CD4-positive, CD25-positive, alpha-beta regulatory T cell (primary cell): ENCODE results near the gene SEMA5A. TPM values are rescaled to one million over a fixed set of nuclear protein-coding genes. Genes with fewer than 3 reads are reported as not detected.

ENCODE experiments used
- ATAC-seq, 2 donors: fragments of 150-1000 bp; cut with Tn5 transposase; one replicate each; pipeline ENCODE4 v1.10.0; 2021; ENCODE audit warnings: low read depth in 2 of 2, moderate number of reproducible peaks in 2 of 2, moderate library complexity in 1 of 2
- DNase-seq, 3 donors: peaks; one replicate each; pipeline versions ENCODE4 v3.0.0 to v3.0.0-alpha.2; 2012 to 2022; ENCODE audit warnings: mixed read lengths in 1 of 3
- H3K27ac ChIP-seq: one replicate; pipeline ENCODE4 v1.7.0; 2013; ENCODE audit warnings: mild to moderate bottlenecking, low read length; ENCODE audit not compliant: insufficient read depth, poor library complexity, severe bottlenecking
- H3K27me3 ChIP-seq: one replicate; pipeline ENCODE4 v1.7.0; 2013; ENCODE audit warnings: low read length; ENCODE audit not compliant: control insufficient read depth, insufficient read depth
- H3K36me3 ChIP-seq: one replicate; pipeline ENCODE4 v1.7.0; 2013; ENCODE audit warnings: mild to moderate bottlenecking, low read length, moderate library complexity; ENCODE audit not compliant: control insufficient read depth, insufficient read depth
- H3K4me1 ChIP-seq: 2 replicates; pipeline ENCODE4 v1.7.0; 2013; ENCODE audit warnings: mild to moderate bottlenecking, low read length; ENCODE audit not compliant: insufficient read depth, control insufficient read depth, poor library complexity, severe bottlenecking
- H3K4me3 ChIP-seq: one replicate; pipeline ENCODE4 v1.7.0; 2013; ENCODE audit warnings: low read depth, mild to moderate bottlenecking, low read length, moderate library complexity
- H3K9me3 ChIP-seq, 2 experiments: 1 replicate in 1 of 2; 2 replicates in 1 of 2; pipeline ENCODE4 v1.7.0; 2013; ENCODE audit warnings: low read length in 2 of 2, mild to moderate bottlenecking in 1 of 2, moderate library complexity in 1 of 2; ENCODE audit not compliant: control insufficient read depth in 2 of 2
- H3K27ac Mint-ChIP-seq, 3 donors: one replicate each; pipeline ENCODE4 v1.8.0; 2020 to 2022; ENCODE audit warnings: mild to moderate bottlenecking in 3 of 3, mixed read lengths in 3 of 3, moderate library complexity in 2 of 3
- H3K27me3 Mint-ChIP-seq: one replicate; pipeline ENCODE4 v1.8.0; 2022; ENCODE audit warnings: mild to moderate bottlenecking, mixed read lengths
- H3K36me3 Mint-ChIP-seq: one replicate; pipeline ENCODE4 v1.8.0; 2020; ENCODE audit warnings: mixed read lengths
- H3K4me1 Mint-ChIP-seq, 4 donors: one replicate each; pipeline ENCODE4 v1.8.0; 2020 to 2022; ENCODE audit warnings: mixed read lengths in 4 of 4, mild to moderate bottlenecking in 1 of 4
- H3K4me3 Mint-ChIP-seq, 4 donors: one replicate each; pipeline ENCODE4 v1.8.0; 2020 to 2022; ENCODE audit warnings: mild to moderate bottlenecking in 4 of 4, mixed read lengths in 4 of 4, moderate library complexity in 3 of 4
- H3K9me3 Mint-ChIP-seq, 7 donors: one replicate each; pipeline ENCODE4 v1.8.0; 2020 to 2022; ENCODE audit warnings: mixed read lengths in 7 of 7, mild to moderate bottlenecking in 3 of 7, moderate library complexity in 2 of 7
- polyA plus RNA-seq, 4 donors: library from polyadenylated mRNA; unstranded; fragments of 300-500 nt; fragmentation: Illumina TruSeq; gene quantifications; one replicate each; pipeline ENCODE4 v1.2.3, GENCODE V29; 2021
- total RNA-seq: library from RNA; stranded (reverse); gene quantifications from one replicate; pipeline ENCODE4 v1.2.3, GENCODE V29; 2022

The SEMA5A gene
- total and polyA plus RNA-seq, 5 donors from 2014 or later = 0.22 to 2.8 (median 0.31) TPM; not detected in 2

GRCh38 chr5:9324348-9325077 lies 221.4 kb downstream of the SEMA5A start:
- Histone ChIP-seq H3K4me1 (no peaks in the 10 kb centered on the region), H3K4me3 (no peak overlapping the region), H3K27ac (no peak overlapping the region), H3K27me3 (no peaks in the 10 kb centered on the region), H3K36me3 (no peaks in the 10 kb centered on the region), H3K9me3 (no peaks in the 10 kb centered on the region)
- Mint-ChIP-seq H3K27me3 (no peaks in the 10 kb centered on the region), H3K27ac (no peak overlapping the region), H3K9me3 (peaks cover 0 to 15% (median 4%) of the 10 kb centered on the region in 7 donors), H3K36me3 (no peaks in the 10 kb centered on the region), H3K4me1 (no peaks in the 10 kb centered on the region), H3K4me3 (no peak overlapping the region)
- DNase-seq = no peak
- no peak for ATAC-seq

- no peaks in the 10 kb centered on the region for H3K36me3 ChIP-seq
- no peaks in the 10 kb centered on the region for H3K27me3 ChIP-seq
- Mint-ChIP-seq H3K4me1 (no peaks in the 10 kb centered on the region), H3K27ac (no peak overlapping the region), H3K36me3 (no peaks in the 10 kb centered on the region), H3K4me3 (no peak overlapping the region), H3K9me3 (peaks cover 0 to 12% (median 1%) of the 10 kb centered on the region in 7 donors), H3K27me3 (no peaks in the 10 kb centered on the region)
- no peak overlapping the region for H3K27ac ChIP-seq
- H3K4me1 ChIP-seq = no peaks in the 10 kb centered on the region
- H3K9me3 ChIP-seq = no peaks in the 10 kb centered on the region
- no peak for ATAC-seq
- H3K4me3 ChIP-seq = no peak overlapping the region
- DNase-seq = no peak
These were observed 225.2 kb downstream of the SEMA5A start for GRCh38 chr5:9320652-9321051.

- Mint-ChIP-seq H3K36me3 (no peaks in the 10 kb centered on the region), H3K9me3 (peaks cover 0 to 11% (median 1%) of the 10 kb centered on the region in 7 donors), H3K27me3 (no peaks in the 10 kb centered on the region), H3K4me1 (no peaks in the 10 kb centered on the region), H3K4me3 (no peak overlapping the region), H3K27ac (no peak overlapping the region)
- H3K27me3 ChIP-seq = no peaks in the 10 kb centered on the region
- H3K36me3 ChIP-seq = no peaks in the 10 kb centered on the region
- no peaks in the 10 kb centered on the region for H3K4me1 ChIP-seq
- ATAC-seq = no peak
- no peak overlapping the region for H3K4me3 ChIP-seq
- H3K9me3 ChIP-seq = no peaks in the 10 kb centered on the region
- H3K27ac ChIP-seq = no peak overlapping the region
- no peak for DNase-seq
These were observed 227.8 kb downstream of the SEMA5A start for GRCh38 chr5:9318031-9318430.

GRCh38 chr5:9316733-9317132 lies 229.1 kb downstream of the SEMA5A start:
- peaks cover 0 to 7% (median 1%) of the 10 kb centered on the region in 7 donors for H3K9me3 Mint-ChIP-seq
- H3K36me3 ChIP-seq = no peaks in the 10 kb centered on the region
- H3K4me3 ChIP-seq = no peak overlapping the region
- H3K4me3 Mint-ChIP-seq = no peak overlapping the region
- no peak overlapping the region for H3K27ac ChIP-seq
- no peaks in the 10 kb centered on the region for H3K9me3 ChIP-seq
- no peaks in the 10 kb centered on the region for H3K4me1 ChIP-seq
- ATAC-seq = no peak
- H3K27me3 Mint-ChIP-seq = no peaks in the 10 kb centered on the region
- no peaks in the 10 kb centered on the region for H3K4me1 Mint-ChIP-seq
- no peaks in the 10 kb centered on the region for H3K36me3 Mint-ChIP-seq
- DNase-seq = no peak
- H3K27ac Mint-ChIP-seq = no peak overlapping the region
- H3K27me3 ChIP-seq = no peaks in the 10 kb centered on the region

GRCh38 chr5:9316041-9316440 lies 229.8 kb downstream of the SEMA5A start:
- Histone ChIP-seq H3K27me3 (no peaks in the 10 kb centered on the region), H3K4me1 (no peaks in the 10 kb centered on the region), H3K36me3 (no peaks in the 10 kb centered on the region), H3K27ac (no peak overlapping the region), H3K4me3 (no peak overlapping the region), H3K9me3 (no peaks in the 10 kb centered on the region)
- ATAC-seq = no peak
- H3K27ac Mint-ChIP-seq = no peak overlapping the region
- no peaks in the 10 kb centered on the region for H3K36me3 Mint-ChIP-seq
- no peak for DNase-seq
- no peaks in the 10 kb centered on the region for H3K4me1 Mint-ChIP-seq
- H3K27me3 Mint-ChIP-seq = no peaks in the 10 kb centered on the region
- no peak overlapping the region for H3K4me3 Mint-ChIP-seq
- H3K9me3 Mint-ChIP-seq = peaks cover 0 to 10% (median 2%) of the 10 kb centered on the region in 7 donors

- Mint-ChIP-seq H3K9me3 (peaks cover 0 to 10% (median 4%) of the 10 kb centered on the region in 7 donors), H3K27me3 (no peaks in the 10 kb centered on the region), H3K27ac (no peak overlapping the region), H3K36me3 (no peaks in the 10 kb centered on the region), H3K4me1 (no peaks in the 10 kb centered on the region), H3K4me3 (no peak overlapping the region)
- no peaks in the 10 kb centered on the region for H3K9me3 ChIP-seq
- H3K27ac ChIP-seq = no peak overlapping the region
- ATAC-seq = no peak
- no peaks in the 10 kb centered on the region for H3K4me1 ChIP-seq
- H3K36me3 ChIP-seq = no peaks in the 10 kb centered on the region
- no peak overlapping the region for H3K4me3 ChIP-seq
- H3K27me3 ChIP-seq = no peaks in the 10 kb centered on the region
- no peak for DNase-seq
These were observed 231.3 kb downstream of the SEMA5A start for GRCh38 chr5:9314558-9314957.

- H3K4me3 Mint-ChIP-seq = no peak overlapping the region
- ATAC-seq = no peak
These were observed 232.1 kb downstream of the SEMA5A start for GRCh38 chr5:9313751-9314150.

GRCh38 chr5:9307150-9307549 lies 238.7 kb downstream of the SEMA5A start:
- H3K4me3 ChIP-seq = no peak overlapping the region
- Mint-ChIP-seq H3K9me3 (peaks cover 0 to 10% (median 5%) of the 10 kb centered on the region in 7 donors), H3K27ac (no peak overlapping the region), H3K27me3 (no peaks in the 10 kb centered on the region), H3K4me3 (no peak overlapping the region), H3K36me3 (no peaks in the 10 kb centered on the region), H3K4me1 (no peaks in the 10 kb centered on the region)
- no peak overlapping the region for H3K27ac ChIP-seq
- H3K27me3 ChIP-seq = no peaks in the 10 kb centered on the region
- no peaks in the 10 kb centered on the region for H3K36me3 ChIP-seq
- DNase-seq = no peak
- ATAC-seq = no peak
- H3K4me1 ChIP-seq = no peaks in the 10 kb centered on the region
- H3K9me3 ChIP-seq = peaks cover 0 to 4% of the 10 kb centered on the region in 2 experiments

More at GRCh38 chr5:9313751-9314150, 232.1 kb downstream of the SEMA5A start:
- H3K27ac Mint-ChIP-seq = no peak overlapping the region
- H3K36me3 ChIP-seq = no peaks in the 10 kb centered on the region
- no peaks in the 10 kb centered on the region for H3K4me1 Mint-ChIP-seq
- no peaks in the 10 kb centered on the region for H3K9me3 ChIP-seq
- H3K36me3 Mint-ChIP-seq = no peaks in the 10 kb centered on the region
- H3K27me3 Mint-ChIP-seq = no peaks in the 10 kb centered on the region
- H3K27me3 ChIP-seq = no peaks in the 10 kb centered on the region
- no peak for DNase-seq
- H3K27ac ChIP-seq = no peak overlapping the region
- H3K4me1 ChIP-seq = no peaks in the 10 kb centered on the region
- peaks cover 0 to 10% (median 3%) of the 10 kb centered on the region in 7 donors for H3K9me3 Mint-ChIP-seq
- H3K4me3 ChIP-seq = no peak overlapping the region
